GM20000 (cell line): Measurements from ENCODE around the gene PRR33.

Experiments used
- DNase-seq: peaks from one replicate; pipeline ENCODE4 v3.0.0; 2012; ENCODE audit warnings: low spot score
- TF ChIP-seq, protein P1 (sequence below): IDR thresholded peaks from 2 replicates; pipeline ENCODE4 v1.5.1; 2012; ENCODE audit warnings: mild to moderate bottlenecking, control low read depth; ENCODE audit errors: extremely low read depth, missing control alignments

PRR33 gene

DNA sequence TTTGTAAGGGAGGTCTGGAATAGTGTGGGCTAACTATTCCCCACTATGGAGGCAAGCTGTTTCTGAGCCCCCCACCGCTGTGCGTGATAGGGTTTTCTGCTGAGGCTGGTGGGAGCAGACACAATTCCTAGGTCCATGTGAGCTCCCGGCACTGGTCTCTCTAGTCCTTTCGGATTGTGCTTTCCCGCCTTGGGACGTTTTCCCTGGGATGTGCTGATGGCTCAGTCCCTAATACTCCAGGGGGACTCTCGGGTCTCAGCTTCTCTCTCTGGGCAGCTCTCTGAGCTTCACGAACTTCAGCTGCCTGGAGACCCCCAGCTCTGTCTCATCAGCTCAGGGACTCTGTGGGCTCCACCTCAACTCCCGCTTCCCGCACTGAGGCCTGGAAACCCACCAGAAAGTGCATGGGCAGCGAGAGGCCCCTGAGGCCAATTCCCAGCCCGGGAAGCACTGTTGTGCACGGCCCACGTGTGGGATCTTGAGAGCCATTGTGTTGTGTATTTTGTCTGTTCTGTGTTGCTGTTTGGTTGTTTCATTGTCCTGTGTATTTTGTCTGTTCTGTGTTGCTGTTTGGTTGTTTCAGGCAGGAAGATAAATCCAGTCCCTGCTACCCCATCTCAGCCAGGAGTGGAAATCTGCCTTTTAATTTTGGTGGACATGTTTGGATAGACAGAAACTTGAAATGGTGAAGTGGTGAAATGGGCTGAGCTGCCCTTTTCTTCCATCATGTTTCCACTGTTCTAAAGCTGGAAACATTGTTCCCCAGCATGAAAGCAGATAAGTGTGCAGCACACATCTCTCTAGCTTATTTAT lies 15.1 kb upstream of the PRR33 start:
- DNase-seq = no peak
- TF ChIP-seq, protein P1, sequence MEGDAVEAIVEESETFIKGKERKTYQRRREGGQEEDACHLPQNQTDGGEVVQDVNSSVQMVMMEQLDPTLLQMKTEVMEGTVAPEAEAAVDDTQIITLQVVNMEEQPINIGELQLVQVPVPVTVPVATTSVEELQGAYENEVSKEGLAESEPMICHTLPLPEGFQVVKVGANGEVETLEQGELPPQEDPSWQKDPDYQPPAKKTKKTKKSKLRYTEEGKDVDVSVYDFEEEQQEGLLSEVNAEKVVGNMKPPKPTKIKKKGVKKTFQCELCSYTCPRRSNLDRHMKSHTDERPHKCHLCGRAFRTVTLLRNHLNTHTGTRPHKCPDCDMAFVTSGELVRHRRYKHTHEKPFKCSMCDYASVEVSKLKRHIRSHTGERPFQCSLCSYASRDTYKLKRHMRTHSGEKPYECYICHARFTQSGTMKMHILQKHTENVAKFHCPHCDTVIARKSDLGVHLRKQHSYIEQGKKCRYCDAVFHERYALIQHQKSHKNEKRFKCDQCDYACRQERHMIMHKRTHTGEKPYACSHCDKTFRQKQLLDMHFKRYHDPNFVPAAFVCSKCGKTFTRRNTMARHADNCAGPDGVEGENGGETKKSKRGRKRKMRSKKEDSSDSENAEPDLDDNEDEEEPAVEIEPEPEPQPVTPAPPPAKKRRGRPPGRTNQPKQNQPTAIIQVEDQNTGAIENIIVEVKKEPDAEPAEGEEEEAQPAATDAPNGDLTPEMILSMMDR = no peak

DNA sequence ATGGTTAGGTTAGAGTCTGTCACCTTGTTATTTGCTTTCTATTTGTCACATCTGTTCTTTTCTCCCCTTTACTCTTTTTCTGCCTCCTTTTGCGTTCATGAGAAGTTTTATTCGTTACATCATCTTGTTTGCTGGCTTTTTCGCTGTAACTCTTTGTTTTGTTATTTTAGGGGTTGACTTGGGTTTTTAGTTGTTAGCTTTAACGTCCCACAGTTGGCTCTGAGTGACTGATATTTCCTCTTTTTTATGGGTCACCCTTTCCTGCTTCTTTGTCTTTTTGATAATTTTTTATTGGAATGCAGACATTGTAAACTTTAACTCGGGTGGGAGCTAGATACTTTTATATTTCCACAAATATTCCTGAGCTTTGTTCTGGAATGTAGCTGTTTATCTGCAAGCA lies 14.5 kb upstream of the PRR33 start:
- DNase-seq = no peak
- TF ChIP-seq, protein P1 = no peak

DNA sequence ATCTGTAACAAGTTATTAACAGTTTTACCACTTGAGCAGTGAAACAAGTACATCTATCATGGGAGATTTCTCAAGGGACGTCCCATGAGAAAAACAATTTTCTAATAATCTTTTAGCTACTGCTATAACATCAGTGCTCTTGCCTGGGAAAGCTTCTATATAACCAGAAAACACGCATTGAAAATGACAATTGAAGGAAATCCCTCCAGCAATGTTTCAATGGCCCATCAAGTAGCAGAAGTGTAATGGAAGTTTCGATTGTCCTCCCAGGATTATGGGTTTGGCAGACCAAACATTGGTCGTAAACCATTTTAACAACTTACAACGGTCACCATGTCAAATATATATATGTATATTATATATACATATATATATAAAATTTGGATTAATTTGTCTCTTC lies 8.0 kb upstream of the PRR33 start:
- DNase-seq = no peak
- TF ChIP-seq, protein P1 = no peak

- no peak for DNase-seq
- TF ChIP-seq, protein P1 = no peak
Measured at GRCh38 chr11:1899090-1899489, 7.4 kb upstream of the PRR33 start.

DNA sequence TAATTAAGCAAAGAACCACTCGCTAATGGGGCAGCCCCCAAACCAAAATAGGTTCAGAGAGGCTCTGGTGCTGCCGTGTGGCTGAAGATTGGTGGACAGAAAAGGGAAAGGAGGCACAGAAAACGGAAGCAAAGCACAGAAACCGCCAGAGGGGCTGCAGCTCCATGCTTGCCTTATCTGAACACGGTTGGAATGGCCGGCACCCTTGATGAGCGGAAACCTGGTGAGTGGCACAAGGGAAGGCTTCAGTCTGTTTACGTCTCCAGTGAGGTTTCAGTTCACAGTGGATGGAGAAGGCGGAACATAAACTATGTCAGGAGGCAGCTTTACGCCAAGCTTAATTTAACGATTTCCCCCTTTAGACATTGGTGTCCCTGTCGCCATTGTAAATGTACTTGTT lies 5.2 kb upstream of the PRR33 start:
- TF ChIP-seq, protein P1 = no peak
- DNase-seq = peak; percentile 64

GRCh38 chr11:1896468-1896867 lies 4.8 kb upstream of the PRR33 start:
- DNase-seq = peak; percentile 34
- TF ChIP-seq, protein P1 = no peak

DNA sequence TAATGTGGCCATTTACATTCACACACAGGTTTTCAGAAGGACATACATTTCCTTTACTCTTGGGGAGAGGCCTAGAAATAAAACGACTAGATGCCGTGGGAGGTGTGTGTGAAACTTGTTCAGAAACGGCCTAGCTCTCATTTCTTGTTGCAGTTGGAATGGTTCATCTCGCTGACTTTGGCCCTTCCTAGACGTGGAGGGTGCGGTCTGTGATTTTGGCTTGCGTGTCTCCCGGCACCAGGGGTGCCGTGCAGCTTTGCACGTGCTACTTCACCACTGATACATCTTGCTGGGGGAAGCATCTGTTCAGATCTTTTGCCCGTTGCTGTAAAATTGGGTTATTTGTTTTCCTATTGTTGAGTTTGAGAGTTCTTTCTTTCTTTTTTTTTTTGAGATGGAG lies 3.1 kb upstream of the PRR33 start:
- no peak for DNase-seq
- TF ChIP-seq, protein P1 = no peak
